ENCODE measurements around the gene EDN3.

The EDN3 gene

GRCh38 chr20:59289994-59290393, 10.4 kb upstream of the EDN3 start:
- Histone ChIP-seq H3K4me3 (no peak overlapping the region), H3K36me3 (replicated peaks) (no peaks in the 10 kb centered on the region), H3K27me3 (ENCODE audit: low read depth) (no peaks in the 10 kb centered on the region; the same call in 1 of the 2 replicates), H3K9me3 (no peaks in the 10 kb centered on the region), H3K4me1 (no peaks in the 10 kb centered on the region)
- DNase-seq (ENCODE audit: low spot score in 2 of 2), result no peak
- in situ Hi-C loops (cut with MboI; ENCODE audit: low sequenced_read_pairs), result no loop called here

GRCh38 chr20:59291740-59292383, 8.5 kb upstream of the EDN3 start:
- H3K4me1 ChIP-seq, result no peaks in the 10 kb centered on the region
- in situ Hi-C loops (cut with MboI; ENCODE audit: low sequenced_read_pairs), result no loop called here
- no peaks in the 10 kb centered on the region for H3K9me3 ChIP-seq
- H3K4me3 ChIP-seq, result no peak overlapping the region
- H3K27me3 ChIP-seq (ENCODE audit: low read depth), result no peaks in the 10 kb centered on the region; the same call in 1 of the 2 replicates
- no peaks in the 10 kb centered on the region for H3K36me3 ChIP-seq (replicated peaks)
- DNase-seq (ENCODE audit: low spot score in 2 of 2), result no peak

GRCh38 chr20:59295531-59295930, 4.9 kb upstream of the EDN3 start:
- no peaks in the 10 kb centered on the region for H3K36me3 ChIP-seq (replicated peaks)
- no peak for DNase-seq (ENCODE audit: low spot score in 2 of 2)
- no peaks in the 10 kb centered on the region for H3K4me1 ChIP-seq
- in situ Hi-C loops (cut with MboI; ENCODE audit: low sequenced_read_pairs), result no loop called here
- no peaks in the 10 kb centered on the region for H3K9me3 ChIP-seq
- H3K27me3 ChIP-seq (ENCODE audit: low read depth), result no peaks in the 10 kb centered on the region; the same call in 1 of the 2 replicates
- no peak overlapping the region for H3K4me3 ChIP-seq

GRCh38 chr20:59297686-59298085, 2.7 kb upstream of the EDN3 start:
- Histone ChIP-seq H3K4me1 (no peaks in the 10 kb centered on the region), H3K36me3 (replicated peaks) (no peaks in the 10 kb centered on the region), H3K9me3 (no peaks in the 10 kb centered on the region), H3K27me3 (ENCODE audit: low read depth) (no peaks in the 10 kb centered on the region), H3K4me3 (no peak overlapping the region)
- in situ Hi-C loops (cut with MboI; ENCODE audit: low sequenced_read_pairs), result no loop called here
- DNase-seq (ENCODE audit: low spot score in 2 of 2), result peak; percentile 55 to 68

- Histone ChIP-seq H3K4me3 (no peak overlapping the region), H3K9me3 (no peaks in the 10 kb centered on the region), H3K27me3 (ENCODE audit: low read depth) (no peaks in the 10 kb centered on the region), H3K4me1 (no peaks in the 10 kb centered on the region), H3K36me3 (replicated peaks) (no peaks in the 10 kb centered on the region)
- DNase-seq (ENCODE audit: low spot score in 2 of 2), result no peak
- in situ Hi-C loops (cut with MboI; ENCODE audit: low sequenced_read_pairs), result no loop called here
Observed at GRCh38 chr20:59299945-59300332, 472 bp upstream of the EDN3 start.

GRCh38 chr20:59301343-59302007, 1.1 kb downstream of the EDN3 start:
- Histone ChIP-seq H3K4me1 (no peaks in the 10 kb centered on the region), H3K9me3 (no peaks in the 10 kb centered on the region), H3K4me3 (no peak overlapping the region), H3K27me3 (ENCODE audit: low read depth) (no peaks in the 10 kb centered on the region), H3K36me3 (replicated peaks) (no peaks in the 10 kb centered on the region)
- in situ Hi-C loops (cut with MboI; ENCODE audit: low sequenced_read_pairs), result no loop called here
- DNase-seq (ENCODE audit: low spot score in 2 of 2), result no peak

GRCh38 chr20:59305908-59306655, 5.7 kb downstream of the EDN3 start:
- Histone ChIP-seq H3K9me3 (no peaks in the 10 kb centered on the region), H3K4me1 (no peaks in the 10 kb centered on the region), H3K4me3 (no peak overlapping the region), H3K36me3 (replicated peaks) (no peaks in the 10 kb centered on the region), H3K27me3 (ENCODE audit: low read depth) (no peaks in the 10 kb centered on the region)
- DNase-seq (ENCODE audit: low spot score in 2 of 2), result no peak
- in situ Hi-C loops (cut with MboI; ENCODE audit: low sequenced_read_pairs), result no loop called here

GRCh38 chr20:59307270-59307669, 6.9 kb downstream of the EDN3 start:
- H3K4me3 ChIP-seq, result no peak overlapping the region
- no peaks in the 10 kb centered on the region for H3K9me3 ChIP-seq
- H3K36me3 ChIP-seq (replicated peaks), result no peaks in the 10 kb centered on the region
- no peak for DNase-seq (ENCODE audit: low spot score in 2 of 2)
- in situ Hi-C loops (cut with MboI; ENCODE audit: low sequenced_read_pairs), result no loop called here
- H3K27me3 ChIP-seq (ENCODE audit: low read depth), result no peaks in the 10 kb centered on the region
- H3K4me1 ChIP-seq, result no peaks in the 10 kb centered on the region

GRCh38 chr20:59308493-59309201, 8.2 kb downstream of the EDN3 start:
- in situ Hi-C loops (cut with MboI; ENCODE audit: low sequenced_read_pairs), result no loop called here
- Histone ChIP-seq H3K27me3 (ENCODE audit: low read depth) (no peaks in the 10 kb centered on the region), H3K9me3 (no peaks in the 10 kb centered on the region), H3K4me1 (no peaks in the 10 kb centered on the region), H3K4me3 (no peak overlapping the region), H3K36me3 (replicated peaks) (no peaks in the 10 kb centered on the region)
- DNase-seq (ENCODE audit: low spot score in 2 of 2), result no peak

- H3K4me1 ChIP-seq, result no peaks in the 10 kb centered on the region
- in situ Hi-C loops (cut with MboI; ENCODE audit: low sequenced_read_pairs), result no loop called here
- no peaks in the 10 kb centered on the region for H3K36me3 ChIP-seq (replicated peaks)
- no peaks in the 10 kb centered on the region for H3K27me3 ChIP-seq (ENCODE audit: low read depth)
- H3K4me3 ChIP-seq, result no peak overlapping the region
- DNase-seq (ENCODE audit: low spot score in 2 of 2), result no peak
- no peaks in the 10 kb centered on the region for H3K9me3 ChIP-seq
Observed at GRCh38 chr20:59309218-59309617, 8.8 kb downstream of the EDN3 start.

GRCh38 chr20:59314997-59315396, 14.6 kb downstream of the EDN3 start:
- in situ Hi-C loops (cut with MboI; ENCODE audit: low sequenced_read_pairs), result no loop called here
- Histone ChIP-seq H3K4me3 (no peak overlapping the region), H3K4me1 (no peaks in the 10 kb centered on the region), H3K27me3 (ENCODE audit: low read depth) (no peaks in the 10 kb centered on the region), H3K9me3 (no peaks in the 10 kb centered on the region), H3K36me3 (replicated peaks) (no peaks in the 10 kb centered on the region)
- DNase-seq (ENCODE audit: low spot score in 2 of 2), result no peak

- no peaks in the 10 kb centered on the region for H3K36me3 ChIP-seq (replicated peaks)
- no peak overlapping the region for H3K4me3 ChIP-seq
- no peaks in the 10 kb centered on the region for H3K4me1 ChIP-seq
- no peaks in the 10 kb centered on the region for H3K27me3 ChIP-seq (ENCODE audit: low read depth)
- no peaks in the 10 kb centered on the region for H3K9me3 ChIP-seq
- in situ Hi-C loops (cut with MboI; ENCODE audit: low sequenced_read_pairs), result no loop called here
- DNase-seq (ENCODE audit: low spot score in 2 of 2), result no peak
Observed at GRCh38 chr20:59316911-59317731, 16.7 kb downstream of the EDN3 start.

GRCh38 chr20:59318201-59318790, 17.9 kb downstream of the EDN3 start:
- Histone ChIP-seq H3K4me3 (no peak overlapping the region), H3K27me3 (ENCODE audit: low read depth) (no peaks in the 10 kb centered on the region), H3K4me1 (no peaks in the 10 kb centered on the region), H3K36me3 (replicated peaks) (no peaks in the 10 kb centered on the region), H3K9me3 (no peaks in the 10 kb centered on the region)
- no peak for DNase-seq (ENCODE audit: low spot score in 2 of 2)
- in situ Hi-C loops (cut with MboI; ENCODE audit: low sequenced_read_pairs), result no loop called here
